ENCODE data around the gene SSUH2.

Gene SSUH2

DNA sequence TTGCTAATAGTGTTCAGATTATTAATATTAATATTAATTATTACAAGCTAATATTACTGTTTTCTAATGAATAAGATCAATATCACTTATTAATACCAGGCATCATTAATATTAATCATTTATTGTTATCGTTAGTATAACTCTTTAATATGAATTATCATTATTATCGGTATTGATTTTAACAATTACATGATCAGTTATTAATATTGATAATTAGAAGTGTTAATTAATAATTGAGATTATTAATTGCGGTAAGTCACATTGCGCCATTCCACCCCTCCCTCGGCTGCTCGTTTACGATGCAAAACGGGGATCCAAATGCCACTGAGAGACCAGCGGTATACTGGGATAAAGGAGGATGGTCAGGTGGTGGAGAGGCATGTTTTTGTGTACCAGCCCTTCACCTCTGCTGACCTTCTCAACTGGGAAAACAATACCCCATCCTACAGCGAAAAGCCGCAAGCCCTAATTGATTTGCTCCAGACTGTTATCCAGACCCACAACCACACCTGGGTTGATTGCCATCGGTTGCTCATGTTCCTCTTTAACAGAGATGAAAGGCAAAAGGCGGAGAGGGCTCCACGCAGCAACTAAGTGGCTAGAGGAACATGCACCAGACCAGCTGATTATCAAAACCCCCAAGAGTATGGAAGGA, 28.6 kb upstream of the SSUH2 start:
- CTCF ChIA-PET: interaction anchor here (2.8 kb wide), 1 partner anchor 11 kb away, joined by 20 read pairs; no protein-coding TSS in a partner anchor
- no peak for DNase-seq (ENCODE audit: low read depth, low spot score)
- no peak overlapping the region for H3K4me3 ChIP-seq (ENCODE audit: low read depth, low read length)
- TF ChIP-seq, protein P1, sequence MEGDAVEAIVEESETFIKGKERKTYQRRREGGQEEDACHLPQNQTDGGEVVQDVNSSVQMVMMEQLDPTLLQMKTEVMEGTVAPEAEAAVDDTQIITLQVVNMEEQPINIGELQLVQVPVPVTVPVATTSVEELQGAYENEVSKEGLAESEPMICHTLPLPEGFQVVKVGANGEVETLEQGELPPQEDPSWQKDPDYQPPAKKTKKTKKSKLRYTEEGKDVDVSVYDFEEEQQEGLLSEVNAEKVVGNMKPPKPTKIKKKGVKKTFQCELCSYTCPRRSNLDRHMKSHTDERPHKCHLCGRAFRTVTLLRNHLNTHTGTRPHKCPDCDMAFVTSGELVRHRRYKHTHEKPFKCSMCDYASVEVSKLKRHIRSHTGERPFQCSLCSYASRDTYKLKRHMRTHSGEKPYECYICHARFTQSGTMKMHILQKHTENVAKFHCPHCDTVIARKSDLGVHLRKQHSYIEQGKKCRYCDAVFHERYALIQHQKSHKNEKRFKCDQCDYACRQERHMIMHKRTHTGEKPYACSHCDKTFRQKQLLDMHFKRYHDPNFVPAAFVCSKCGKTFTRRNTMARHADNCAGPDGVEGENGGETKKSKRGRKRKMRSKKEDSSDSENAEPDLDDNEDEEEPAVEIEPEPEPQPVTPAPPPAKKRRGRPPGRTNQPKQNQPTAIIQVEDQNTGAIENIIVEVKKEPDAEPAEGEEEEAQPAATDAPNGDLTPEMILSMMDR (IDR thresholded peaks at IDR 0.05; ENCODE audit: insufficient read depth, low read length, missing control alignments): no peak
- POLR2A ChIA-PET: no interaction called here

DNA sequence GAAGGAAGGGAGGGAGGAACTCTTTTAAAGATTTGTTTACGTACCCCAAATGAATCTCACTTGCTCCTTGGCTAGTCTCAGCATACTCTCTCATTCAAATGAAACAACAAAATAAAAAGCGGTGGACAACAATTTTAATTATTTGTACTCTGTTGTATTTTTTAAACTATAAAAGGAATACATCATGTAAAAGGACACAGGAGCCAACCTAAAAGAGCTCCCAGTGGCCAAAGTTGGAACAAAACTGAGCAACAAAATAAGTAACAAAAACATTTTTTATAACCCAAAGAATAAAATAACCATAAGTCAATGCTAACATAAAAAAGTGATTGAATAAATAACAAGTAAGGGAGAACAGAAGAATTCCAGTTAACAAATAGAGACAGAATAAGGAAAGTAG, 24.4 kb upstream of the SSUH2 start:
- no peak for DNase-seq (ENCODE audit: low read depth, low spot score)
- TF ChIP-seq, protein P1 (IDR thresholded peaks at IDR 0.05; ENCODE audit: insufficient read depth, low read length, missing control alignments): no peak
- ChIA-PET CTCF (no interaction called here), POLR2A (no interaction called here)
- no peak overlapping the region for H3K4me3 ChIP-seq (ENCODE audit: low read depth, low read length)

DNA sequence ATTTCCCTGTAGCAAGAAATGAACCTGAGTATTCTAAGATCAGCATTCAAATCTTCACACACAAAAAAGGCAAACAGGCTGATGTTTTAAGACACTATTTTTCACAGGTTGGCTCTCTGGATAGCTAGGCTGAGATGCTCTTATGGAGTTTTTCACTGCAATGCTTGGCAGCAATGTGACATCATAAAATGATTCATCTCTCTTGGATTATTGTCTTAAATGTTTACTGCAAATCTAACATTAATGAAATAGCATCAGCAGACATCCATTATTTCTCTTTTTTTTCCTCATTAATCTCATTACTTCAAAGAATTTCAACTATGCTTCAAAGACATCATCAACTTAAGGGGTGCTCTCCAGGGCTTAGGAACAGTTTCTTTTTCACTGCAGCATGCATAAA, 23.6 kb upstream of the SSUH2 start:
- ChIA-PET POLR2A (no interaction called here), CTCF (no interaction called here)
- no peak for DNase-seq (ENCODE audit: low read depth, low spot score)
- TF ChIP-seq, protein P1 (IDR thresholded peaks at IDR 0.05; ENCODE audit: insufficient read depth, low read length, missing control alignments): no peak
- H3K4me3 ChIP-seq (ENCODE audit: low read depth, low read length): no peak overlapping the region

DNA sequence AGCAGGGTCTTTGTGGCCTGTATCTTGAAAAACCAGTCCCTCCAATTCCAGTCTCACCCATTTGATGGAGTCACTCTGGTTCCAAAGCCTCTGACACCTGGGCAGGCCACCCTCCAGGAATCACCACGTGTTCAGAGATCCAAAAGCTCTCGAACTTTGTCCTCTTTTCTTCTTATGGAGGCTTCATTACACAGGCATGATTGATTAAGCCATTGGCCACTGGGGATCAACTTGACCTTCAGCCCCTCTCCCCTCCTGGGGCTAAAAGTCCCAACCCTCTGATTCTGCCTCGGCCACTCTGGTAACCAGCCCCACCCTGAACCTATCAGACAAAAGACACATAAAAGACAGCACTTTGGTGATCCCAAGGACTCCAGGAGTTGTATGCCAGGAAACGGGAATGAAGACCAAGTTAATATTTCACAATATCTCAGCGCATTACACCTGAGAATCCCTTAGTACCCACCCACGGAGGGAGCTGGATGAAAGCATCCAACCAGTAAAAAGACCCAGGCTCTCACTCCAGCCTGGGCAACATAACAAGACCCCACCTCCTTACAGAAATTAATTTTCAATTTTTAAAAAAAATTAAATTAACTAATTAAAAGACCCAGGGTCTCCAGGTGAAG, 23.0 kb upstream of the SSUH2 start:
- TF ChIP-seq, protein P1 (IDR thresholded peaks at IDR 0.05; ENCODE audit: insufficient read depth, low read length, missing control alignments): no peak
- CTCF ChIA-PET: no interaction called here

DNA sequence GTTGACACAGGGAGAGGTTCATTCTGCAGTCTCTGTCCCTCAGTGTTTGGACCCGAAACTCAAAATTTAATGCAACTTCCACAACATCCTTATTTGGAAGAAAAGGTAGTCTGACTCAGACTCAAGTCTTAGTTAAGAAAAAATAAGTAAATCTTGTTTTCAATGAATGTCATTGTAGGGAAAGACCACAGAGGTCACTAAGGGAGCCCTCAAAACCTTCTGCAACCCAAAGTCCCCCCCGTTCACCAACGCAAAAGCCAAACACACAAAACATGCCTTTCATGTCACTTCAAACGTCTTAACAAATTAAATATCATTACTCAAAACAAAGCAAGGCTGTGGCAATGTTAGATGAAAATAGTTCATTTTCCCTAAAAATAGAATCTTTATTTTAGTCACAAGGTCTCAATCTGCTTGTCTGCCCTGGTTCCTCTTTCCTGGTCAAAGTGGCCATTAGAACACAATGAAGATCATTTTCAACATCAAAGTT, 20.9 kb upstream of the SSUH2 start:
- CTCF ChIA-PET: interaction anchor here (1.1 to 6.3 kb wide), 5 partner anchors 10 to 269 kb away, joined by 3 to 70 read pairs (median 17); no protein-coding TSS in a partner anchor
- TF ChIP-seq, protein P1 (IDR thresholded peaks at IDR 0.05; ENCODE audit: insufficient read depth, low read length, missing control alignments): no peak
- DNase-seq (ENCODE audit: low read depth, low spot score): no peak
- POLR2A ChIA-PET: no interaction called here
- H3K4me3 ChIP-seq (ENCODE audit: low read depth, low read length): no peak overlapping the region

More for the DNA sequence above, 23.0 kb upstream of the SSUH2 start:
- POLR2A ChIA-PET: no interaction called here
- no peak overlapping the region for H3K4me3 ChIP-seq (ENCODE audit: low read depth, low read length)
- DNase-seq (ENCODE audit: low read depth, low spot score): no peak

All from AG04449 (cell line).